GM23338 (cell line): ENCODE data around the gene CTCFL.

ENCODE experiments used
- EZH2 ChIP-seq: fragments of 200-600 bp; sonication (generic); IDR thresholded peaks from one replicate; pipeline ENCODE4 v1.8.0; 2017; ENCODE audit warnings: antibody characterized with exemption, mild to moderate bottlenecking, low read depth; ENCODE audit not compliant: unreplicated experiment
- EZH2phosphoT487 ChIP-seq: fragments of 200-600 bp; sonication (generic); IDR thresholded peaks from one replicate; pipeline ENCODE4 v1.8.1; 2018; ENCODE audit warnings: antibody characterized with exemption; ENCODE audit not compliant: unreplicated experiment
- JUNB ChIP-seq: IDR thresholded peaks from one replicate; pipeline ENCODE4 v1.6.1; 2016; ENCODE audit warnings: antibody characterized with exemption; ENCODE audit not compliant: unreplicated experiment
- POLR2AphosphoS5 ChIP-seq: IDR thresholded peaks from 2 replicates; pipeline ENCODE4 v1.6.1; 2016; ENCODE audit warnings: antibody characterized with exemption, low read depth
- STAT1 ChIP-seq: IDR thresholded peaks from one replicate; pipeline ENCODE4 v1.6.1; 2016; ENCODE audit warnings: antibody characterized with exemption; ENCODE audit not compliant: unreplicated experiment
- TF ChIP-seq, protein P1 (sequence below), 2 experiments: fragments of 200-600 bp in 1 of 2; sonication (generic) in 1 of 2; conservative IDR thresholded peaks; 2 replicates each; pipeline versions ENCODE4 v1.5.1 to v1.6.1; 2016 to 2017; ENCODE audit warnings: antibody characterized with exemption in 2 of 2, low read depth in 2 of 2, mild to moderate bottlenecking in 2 of 2, moderate library complexity in 1 of 2
- TF ChIP-seq, protein P2 (sequence below): IDR thresholded peaks from one replicate; pipeline ENCODE4 v1.6.1; 2018; ENCODE audit warnings: antibody characterized with exemption; ENCODE audit not compliant: unreplicated experiment
- TF ChIP-seq, protein P3 (sequence below): IDR thresholded peaks from 2 replicates; pipeline ENCODE4 v1.6.1; 2016; ENCODE audit warnings: antibody characterized with exemption

DNA sequence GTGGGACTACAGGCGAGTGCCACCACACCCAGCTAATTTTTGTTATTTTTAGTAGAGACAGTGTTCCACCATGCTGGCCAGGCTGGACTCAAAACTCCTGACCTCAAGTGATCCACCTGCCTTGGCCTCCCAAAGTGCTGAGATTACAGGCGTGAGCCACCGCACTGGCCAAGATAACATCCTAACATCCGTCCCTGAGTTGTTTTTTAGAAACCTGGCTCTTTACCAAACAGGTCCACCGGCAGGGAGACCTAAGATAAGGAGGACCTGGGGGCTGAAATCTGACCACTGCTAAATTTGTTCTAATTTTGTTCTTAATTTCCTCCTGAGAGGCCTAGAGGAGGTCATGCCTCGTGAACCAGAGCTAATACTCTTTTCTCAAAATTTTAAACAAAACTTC is 20.5 kb downstream of the CTCFL start:
- TF ChIP-seq, protein P1, sequence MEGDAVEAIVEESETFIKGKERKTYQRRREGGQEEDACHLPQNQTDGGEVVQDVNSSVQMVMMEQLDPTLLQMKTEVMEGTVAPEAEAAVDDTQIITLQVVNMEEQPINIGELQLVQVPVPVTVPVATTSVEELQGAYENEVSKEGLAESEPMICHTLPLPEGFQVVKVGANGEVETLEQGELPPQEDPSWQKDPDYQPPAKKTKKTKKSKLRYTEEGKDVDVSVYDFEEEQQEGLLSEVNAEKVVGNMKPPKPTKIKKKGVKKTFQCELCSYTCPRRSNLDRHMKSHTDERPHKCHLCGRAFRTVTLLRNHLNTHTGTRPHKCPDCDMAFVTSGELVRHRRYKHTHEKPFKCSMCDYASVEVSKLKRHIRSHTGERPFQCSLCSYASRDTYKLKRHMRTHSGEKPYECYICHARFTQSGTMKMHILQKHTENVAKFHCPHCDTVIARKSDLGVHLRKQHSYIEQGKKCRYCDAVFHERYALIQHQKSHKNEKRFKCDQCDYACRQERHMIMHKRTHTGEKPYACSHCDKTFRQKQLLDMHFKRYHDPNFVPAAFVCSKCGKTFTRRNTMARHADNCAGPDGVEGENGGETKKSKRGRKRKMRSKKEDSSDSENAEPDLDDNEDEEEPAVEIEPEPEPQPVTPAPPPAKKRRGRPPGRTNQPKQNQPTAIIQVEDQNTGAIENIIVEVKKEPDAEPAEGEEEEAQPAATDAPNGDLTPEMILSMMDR (conservative IDR thresholded peaks at IDR 0.05; ENCODE audit: low read depth in 2 of 2) = no peak
- TF ChIP-seq EZH2phosphoT487 (no peak), POLR2AphosphoS5 (no peak), EZH2 (no peak), JUNB (no peak), STAT1 (no peak)
- TF ChIP-seq, protein P2, sequence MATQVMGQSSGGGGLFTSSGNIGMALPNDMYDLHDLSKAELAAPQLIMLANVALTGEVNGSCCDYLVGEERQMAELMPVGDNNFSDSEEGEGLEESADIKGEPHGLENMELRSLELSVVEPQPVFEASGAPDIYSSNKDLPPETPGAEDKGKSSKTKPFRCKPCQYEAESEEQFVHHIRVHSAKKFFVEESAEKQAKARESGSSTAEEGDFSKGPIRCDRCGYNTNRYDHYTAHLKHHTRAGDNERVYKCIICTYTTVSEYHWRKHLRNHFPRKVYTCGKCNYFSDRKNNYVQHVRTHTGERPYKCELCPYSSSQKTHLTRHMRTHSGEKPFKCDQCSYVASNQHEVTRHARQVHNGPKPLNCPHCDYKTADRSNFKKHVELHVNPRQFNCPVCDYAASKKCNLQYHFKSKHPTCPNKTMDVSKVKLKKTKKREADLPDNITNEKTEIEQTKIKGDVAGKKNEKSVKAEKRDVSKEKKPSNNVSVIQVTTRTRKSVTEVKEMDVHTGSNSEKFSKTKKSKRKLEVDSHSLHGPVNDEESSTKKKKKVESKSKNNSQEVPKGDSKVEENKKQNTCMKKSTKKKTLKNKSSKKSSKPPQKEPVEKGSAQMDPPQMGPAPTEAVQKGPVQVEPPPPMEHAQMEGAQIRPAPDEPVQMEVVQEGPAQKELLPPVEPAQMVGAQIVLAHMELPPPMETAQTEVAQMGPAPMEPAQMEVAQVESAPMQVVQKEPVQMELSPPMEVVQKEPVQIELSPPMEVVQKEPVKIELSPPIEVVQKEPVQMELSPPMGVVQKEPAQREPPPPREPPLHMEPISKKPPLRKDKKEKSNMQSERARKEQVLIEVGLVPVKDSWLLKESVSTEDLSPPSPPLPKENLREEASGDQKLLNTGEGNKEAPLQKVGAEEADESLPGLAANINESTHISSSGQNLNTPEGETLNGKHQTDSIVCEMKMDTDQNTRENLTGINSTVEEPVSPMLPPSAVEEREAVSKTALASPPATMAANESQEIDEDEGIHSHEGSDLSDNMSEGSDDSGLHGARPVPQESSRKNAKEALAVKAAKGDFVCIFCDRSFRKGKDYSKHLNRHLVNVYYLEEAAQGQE = no peak
- TF ChIP-seq, protein P3, sequence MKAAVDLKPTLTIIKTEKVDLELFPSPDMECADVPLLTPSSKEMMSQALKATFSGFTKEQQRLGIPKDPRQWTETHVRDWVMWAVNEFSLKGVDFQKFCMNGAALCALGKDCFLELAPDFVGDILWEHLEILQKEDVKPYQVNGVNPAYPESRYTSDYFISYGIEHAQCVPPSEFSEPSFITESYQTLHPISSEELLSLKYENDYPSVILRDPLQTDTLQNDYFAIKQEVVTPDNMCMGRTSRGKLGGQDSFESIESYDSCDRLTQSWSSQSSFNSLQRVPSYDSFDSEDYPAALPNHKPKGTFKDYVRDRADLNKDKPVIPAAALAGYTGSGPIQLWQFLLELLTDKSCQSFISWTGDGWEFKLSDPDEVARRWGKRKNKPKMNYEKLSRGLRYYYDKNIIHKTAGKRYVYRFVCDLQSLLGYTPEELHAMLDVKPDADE = no peak
